GM12891 (cell line): ENCODE results near the gene GSTA5.

Experiments used
- PAX5 ChIP-seq: IDR thresholded peaks from 2 replicates; pipeline ENCODE4 v1.6.1; 2011; ENCODE audit warnings: low read length, moderate library complexity, mild to moderate bottlenecking; ENCODE audit not compliant: insufficient read depth, severe bottlenecking
- POLR2A ChIP-seq: IDR thresholded peaks from 2 replicates; pipeline ENCODE4 v1.6.1; 2011; ENCODE audit warnings: low read depth, low read length, control low read depth
- POLR2AphosphoS5 ChIP-seq: IDR thresholded peaks from 2 replicates; pipeline ENCODE4 v1.6.1; 2011; ENCODE audit warnings: low read depth, low read length, control low read depth
- POU2F2 ChIP-seq: IDR thresholded peaks from 2 replicates; pipeline ENCODE4 v1.6.1; 2011; ENCODE audit warnings: low read depth, mild to moderate bottlenecking, control low read depth, low read length, moderate library complexity
- SPI1 ChIP-seq: IDR thresholded peaks from 2 replicates; pipeline ENCODE4 v1.6.1; 2011; ENCODE audit warnings: low read depth, low read length, control low read depth
- TAF1 ChIP-seq: IDR thresholded peaks from 2 replicates; pipeline ENCODE4 v1.6.1; 2011; ENCODE audit warnings: low read depth, low read length, control low read depth

- TF ChIP-seq POLR2A = no peak
- TF ChIP-seq TAF1 = no peak
- TF ChIP-seq POLR2AphosphoS5 = no peak
- TF ChIP-seq PAX5 = no peak
- no peak for TF ChIP-seq POU2F2
- no peak for TF ChIP-seq SPI1
Observed at GRCh38 chr6:52843605-52844004, 3.0 kb upstream of the GSTA5 start.
